Neural cell (in vitro differentiated cells): Measurements from ENCODE around the gene BLM. TPM values are rescaled to one million over a fixed set of nuclear protein-coding genes. Genes with fewer than 3 reads are reported as not detected.

Experiments used
- H2AFZ ChIP-seq: fragments of 200-600, 300-800 bp; sonication (generic), shearing (Covaris generic); 2 replicates; pipeline ENCODE4 v1.6.0; 2014; ENCODE audit warnings: low read depth, mild to moderate bottlenecking, antibody characterized with exemption, low read length, moderate library complexity
- H3F3A ChIP-seq: fragments of 200-600 bp; shearing (Covaris generic); 2 replicates; pipeline ENCODE4 v1.6.1; 2016; ENCODE audit warnings: mild to moderate bottlenecking, moderate library complexity, mixed read lengths, antibody characterized with exemption, low read length; ENCODE audit not compliant: insufficient read depth, poor library complexity, severe bottlenecking
- H3K27ac ChIP-seq: fragments of 200-600, 300-800 bp; sonication (generic), shearing (Covaris generic); 2 replicates; pipeline ENCODE4 v1.5.1; 2014; ENCODE audit warnings: mild to moderate bottlenecking, low read length, moderate library complexity
- H3K27me3 ChIP-seq: fragments of 300-800, 200-600 bp; sonication (generic), shearing (Covaris generic); 2 replicates; pipeline ENCODE4 v1.6.0; 2014; ENCODE audit warnings: mild to moderate bottlenecking, low read depth, low read length, moderate library complexity; ENCODE audit not compliant: insufficient read depth
- H3K36me3 ChIP-seq: fragments of 300-800, 200-600 bp; sonication (generic), shearing (Covaris generic); 2 replicates; pipeline ENCODE4 v1.5.1; 2014; ENCODE audit warnings: mild to moderate bottlenecking, antibody characterized with exemption, low read length, moderate library complexity; ENCODE audit not compliant: insufficient read depth
- H3K4me2 ChIP-seq: fragments of 300-800, 200-600 bp; sonication (generic), shearing (Covaris generic); 2 replicates; pipeline ENCODE4 v1.6.0; 2014; ENCODE audit warnings: mild to moderate bottlenecking, low read length
- H3K4me3 ChIP-seq: fragments of 300-800, 200-600 bp; sonication (generic), shearing (Covaris generic); 2 replicates; pipeline ENCODE4 v1.5.1; 2014; ENCODE audit warnings: mild to moderate bottlenecking, low read length, moderate library complexity
- H3K79me2 ChIP-seq: fragments of 200-600 bp; shearing (Covaris generic); replicated peaks from 2 replicates; pipeline ENCODE4 v1.6.0; 2014; ENCODE audit warnings: mild to moderate bottlenecking, low read length, moderate library complexity; ENCODE audit not compliant: insufficient read depth
- H3K9ac ChIP-seq: fragments of 300-800, 200-600 bp; sonication (generic), shearing (Covaris generic); 2 replicates; pipeline ENCODE4 v1.6.1; 2016; ENCODE audit warnings: mild to moderate bottlenecking, low read length, mixed read lengths
- H3K9me2 ChIP-seq: fragments of 200-600 bp; shearing (Covaris generic); 2 replicates; pipeline ENCODE4 v1.6.1; 2016; ENCODE audit warnings: mild to moderate bottlenecking, low read length, mixed read lengths; ENCODE audit not compliant: insufficient read depth
- H3K9me3 ChIP-seq: fragments of 200-600, 300-800 bp; sonication (generic), shearing (Covaris generic); 2 replicates; pipeline ENCODE4 v1.6.1; 2016; ENCODE audit warnings: mild to moderate bottlenecking, mixed run types, low read length, moderate library complexity, mixed read lengths
- H4K20me1 ChIP-seq: fragments of 200-600 bp; shearing (Covaris generic); 2 replicates; pipeline ENCODE4 v1.6.1; 2016; ENCODE audit warnings: mild to moderate bottlenecking, mixed run types; ENCODE audit not compliant: insufficient read depth
- CTCF ChIP-seq: fragments of 450-650 bp; IDR thresholded peaks from 2 replicates; pipeline ENCODE4 v1.5.1; 2014; ENCODE audit warnings: antibody characterized with exemption, mild to moderate bottlenecking, moderate library complexity; ENCODE audit not compliant: poor library complexity, severe bottlenecking
- EP300 ChIP-seq: fragments of 450-650 bp; conservative IDR thresholded peaks from 2 replicates; pipeline ENCODE4 v1.6.1; 2014; ENCODE audit warnings: antibody characterized with exemption, mild to moderate bottlenecking, moderate library complexity; ENCODE audit not compliant: poor library complexity, severe bottlenecking
- EZH2 ChIP-seq: fragments of 200-600, 300-800 bp; shearing (Covaris generic), sonication (generic); IDR thresholded peaks from 2 replicates; pipeline ENCODE4 v1.6.1; 2014; ENCODE audit warnings: antibody characterized with exemption, low read length, borderline replicate concordance, mild to moderate bottlenecking; ENCODE audit not compliant: insufficient read depth, poor library complexity, severe bottlenecking
- MXI1 ChIP-seq: fragments of 450-650 bp; conservative IDR thresholded peaks from 2 replicates; pipeline ENCODE4 v1.6.1; 2014; ENCODE audit warnings: antibody characterized with exemption, mild to moderate bottlenecking; ENCODE audit not compliant: poor library complexity, severe bottlenecking
- POLR2AphosphoS5 ChIP-seq: IDR thresholded peaks from 2 replicates; pipeline ENCODE4 v1.6.1; 2012
- RAD21 ChIP-seq: fragments of 450-650 bp; conservative IDR thresholded peaks from 2 replicates; pipeline ENCODE4 v1.6.1; 2014; ENCODE audit warnings: antibody characterized with exemption, mild to moderate bottlenecking, moderate library complexity
- REST ChIP-seq: IDR thresholded peaks from 2 replicates; pipeline ENCODE4 v1.6.1; 2012; ENCODE audit warnings: borderline replicate concordance
- SMC3 ChIP-seq: fragments of 450-650 bp; conservative IDR thresholded peaks from 2 replicates; pipeline ENCODE4 v1.6.1; 2014; ENCODE audit warnings: antibody characterized with exemption, mild to moderate bottlenecking, moderate library complexity; ENCODE audit not compliant: poor library complexity
- TAF1 ChIP-seq: IDR thresholded peaks from 2 replicates; pipeline ENCODE4 v1.6.1; 2012; ENCODE audit warnings: low read depth
- polyA plus RNA-seq: library from polyadenylated mRNA; depleted of rRNA; stranded (reverse); fragments of >200 nt; gene quantifications from 2 replicates; pipeline ENCODE4 v1.2.3, GENCODE V29; 2014

The BLM gene
- polyA plus RNA-seq, 1 donor from 2014 or later: 4.5 TPM

- H4K20me1 ChIP-seq: no peaks in the 10 kb centered on the region
- no peak overlapping the region for H3K9ac ChIP-seq
- H3F3A ChIP-seq: no peaks in the 10 kb centered on the region
- H3K79me2 ChIP-seq: no peaks in the 10 kb centered on the region
- H3K9me2 ChIP-seq: no peaks in the 10 kb centered on the region
- TF ChIP-seq REST: no peak
- no peak for TF ChIP-seq POLR2AphosphoS5
- no peak for TF ChIP-seq CTCF
- TF ChIP-seq MXI1: no peak
- no peak for TF ChIP-seq SMC3
- TF ChIP-seq EZH2: no peak
- TF ChIP-seq EP300: no peak
- no peak for TF ChIP-seq RAD21
- no peak for TF ChIP-seq TAF1
- no peak overlapping the region for H3K4me2 ChIP-seq
- no peaks in the 10 kb centered on the region for H3K27me3 ChIP-seq
- no peak overlapping the region for H3K27ac ChIP-seq
- peaks cover 7% of the 10 kb centered on the region for H3K36me3 ChIP-seq
- no peaks in the 10 kb centered on the region for H3K9me3 ChIP-seq
- no peak overlapping the region for H2AFZ ChIP-seq
- no peak overlapping the region for H3K4me3 ChIP-seq
Observed at GRCh38 chr15:90710436-90711027, 6.6 kb upstream of the BLM start.

- no peaks in the 10 kb centered on the region for H3F3A ChIP-seq
- no peaks in the 10 kb centered on the region for H3K27me3 ChIP-seq
- H3K9ac ChIP-seq: no peak overlapping the region
Observed at GRCh38 chr15:90711418-90711824, 5.7 kb upstream of the BLM start.

More at GRCh38 chr15:90711418-90711824, 5.7 kb upstream of the BLM start:
- Histone ChIP-seq H2AFZ (no peak overlapping the region), H3K36me3 (peaks cover 7% of the 10 kb centered on the region), H4K20me1 (no peaks in the 10 kb centered on the region), H3K4me3 (no peak overlapping the region), H3K9me2 (no peaks in the 10 kb centered on the region), H3K9me3 (no peaks in the 10 kb centered on the region), H3K27ac (no peak overlapping the region), H3K4me2 (no peak overlapping the region), H3K79me2 (peaks cover 6% of the 10 kb centered on the region)
- TF ChIP-seq CTCF (no peak), SMC3 (no peak), EZH2 (no peak), RAD21 (no peak), POLR2AphosphoS5 (no peak), REST (no peak), EP300 (no peak), MXI1 (no peak), TAF1 (no peak)
